ENCODE measurements around the gene SLC2A13.
"Not testable (repeated sequence)": the region's sequence is repeated elsewhere in the genome, so short reads cannot be mapped to it uniquely, and the experiment has no call there.

DNA sequence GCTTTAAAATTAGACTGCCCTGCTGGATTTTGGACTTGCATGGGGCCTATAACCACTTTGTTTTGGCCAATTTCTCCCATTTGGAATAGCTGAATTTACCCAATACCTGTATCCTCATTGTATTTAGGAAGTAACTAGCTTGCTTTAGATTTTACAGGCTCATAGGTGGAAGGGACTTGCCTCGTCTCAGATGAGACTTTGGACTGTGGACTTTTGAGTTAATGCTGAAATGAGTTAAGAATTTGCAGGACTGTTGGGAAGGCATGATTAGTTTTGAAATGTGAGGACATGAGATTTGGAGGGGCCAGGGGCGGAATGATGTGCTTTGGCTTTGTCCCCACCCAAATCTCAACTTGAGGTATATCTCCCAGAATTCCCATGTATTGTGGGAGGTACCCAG lies 320.1 kb downstream of the SLC2A13 start:
- TF ChIP-seq POLR2A (IDR thresholded peaks at IDR 0.05; ENCODE audit: low read depth, low read length); EZH2 (IDR thresholded peaks at IDR 0.05; ENCODE audit: borderline replicate concordance, low read depth, low read length, severe bottlenecking); POLR2AphosphoS5 (IDR thresholded peaks at IDR 0.05; ENCODE audit: insufficient read depth, low read depth, low read length); JUN (IDR thresholded peaks at IDR 0.05; ENCODE audit: borderline replicate concordance, insufficient read depth, insufficient read length, low read depth): not testable (repeated sequence)
- TF ChIP-seq, protein P1, sequence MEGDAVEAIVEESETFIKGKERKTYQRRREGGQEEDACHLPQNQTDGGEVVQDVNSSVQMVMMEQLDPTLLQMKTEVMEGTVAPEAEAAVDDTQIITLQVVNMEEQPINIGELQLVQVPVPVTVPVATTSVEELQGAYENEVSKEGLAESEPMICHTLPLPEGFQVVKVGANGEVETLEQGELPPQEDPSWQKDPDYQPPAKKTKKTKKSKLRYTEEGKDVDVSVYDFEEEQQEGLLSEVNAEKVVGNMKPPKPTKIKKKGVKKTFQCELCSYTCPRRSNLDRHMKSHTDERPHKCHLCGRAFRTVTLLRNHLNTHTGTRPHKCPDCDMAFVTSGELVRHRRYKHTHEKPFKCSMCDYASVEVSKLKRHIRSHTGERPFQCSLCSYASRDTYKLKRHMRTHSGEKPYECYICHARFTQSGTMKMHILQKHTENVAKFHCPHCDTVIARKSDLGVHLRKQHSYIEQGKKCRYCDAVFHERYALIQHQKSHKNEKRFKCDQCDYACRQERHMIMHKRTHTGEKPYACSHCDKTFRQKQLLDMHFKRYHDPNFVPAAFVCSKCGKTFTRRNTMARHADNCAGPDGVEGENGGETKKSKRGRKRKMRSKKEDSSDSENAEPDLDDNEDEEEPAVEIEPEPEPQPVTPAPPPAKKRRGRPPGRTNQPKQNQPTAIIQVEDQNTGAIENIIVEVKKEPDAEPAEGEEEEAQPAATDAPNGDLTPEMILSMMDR (IDR thresholded peaks at IDR 0.05; ENCODE audit: extremely low read depth in 1 of 2, insufficient read depth in 1 of 2, low read depth in 1 of 2, low read length in 2 of 2): not testable (repeated sequence)
- TF ChIP-seq, protein P2, sequence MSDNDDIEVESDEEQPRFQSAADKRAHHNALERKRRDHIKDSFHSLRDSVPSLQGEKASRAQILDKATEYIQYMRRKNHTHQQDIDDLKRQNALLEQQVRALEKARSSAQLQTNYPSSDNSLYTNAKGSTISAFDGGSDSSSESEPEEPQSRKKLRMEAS (IDR thresholded peaks at IDR 0.05; ENCODE audit: insufficient read depth, insufficient read length): not testable (repeated sequence)
